HTERT RPE-1 (cell line): ENCODE results near the gene SBF2.
"Not testable (repeated sequence)": the region's sequence is repeated elsewhere in the genome, so short reads cannot be mapped to it uniquely, and the experiment has no call there.

Source experiments
- in situ Hi-C: fragments of 300-500 bp; cut with MboI; formaldehyde crosslinking; loops from 4 replicates; pipeline ENCODE4 v1.14.3; 2020; ENCODE audit warnings: low sequenced_read_pairs

SBF2 gene

DNA sequence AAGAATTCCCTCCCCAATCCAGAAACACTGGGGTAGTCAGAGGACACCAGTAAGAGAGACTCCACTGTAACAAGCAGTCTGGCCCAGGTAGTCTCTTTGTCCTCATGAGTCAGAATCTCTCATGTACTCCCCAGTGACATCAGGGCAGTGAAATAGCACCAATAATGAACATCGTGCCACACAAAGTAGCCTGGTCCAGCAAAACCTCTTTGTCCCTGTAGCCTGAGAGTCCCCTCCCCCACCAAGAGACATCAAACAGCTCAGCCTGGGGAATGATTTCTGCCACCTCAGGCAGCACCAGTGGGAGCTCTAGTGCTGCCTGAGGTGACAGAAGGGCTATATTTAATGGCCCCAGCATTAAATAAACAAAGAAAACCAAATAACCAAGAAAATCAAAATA is 88.1 kb downstream of the SBF2 start:
- in situ Hi-C loops = no loop called here

DNA sequence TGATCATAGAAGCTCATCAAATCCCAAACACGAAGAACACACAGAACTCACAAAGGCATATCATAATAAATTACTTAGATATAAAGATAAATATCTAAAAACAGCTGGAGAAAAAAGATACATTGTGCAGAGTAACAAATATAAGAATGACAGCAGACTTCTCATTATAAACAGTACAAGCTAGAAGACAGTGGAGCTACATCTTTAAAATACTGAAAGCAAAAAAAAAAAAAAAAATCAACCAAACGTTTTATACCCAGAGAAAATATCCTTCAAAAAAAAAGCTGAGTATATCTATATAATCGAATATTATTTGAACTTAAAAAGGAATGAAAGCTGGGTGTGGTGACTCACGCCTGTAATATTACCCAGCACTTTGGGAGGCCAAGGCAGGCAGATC is 90.0 kb downstream of the SBF2 start:
- in situ Hi-C loops = no loop called here

DNA sequence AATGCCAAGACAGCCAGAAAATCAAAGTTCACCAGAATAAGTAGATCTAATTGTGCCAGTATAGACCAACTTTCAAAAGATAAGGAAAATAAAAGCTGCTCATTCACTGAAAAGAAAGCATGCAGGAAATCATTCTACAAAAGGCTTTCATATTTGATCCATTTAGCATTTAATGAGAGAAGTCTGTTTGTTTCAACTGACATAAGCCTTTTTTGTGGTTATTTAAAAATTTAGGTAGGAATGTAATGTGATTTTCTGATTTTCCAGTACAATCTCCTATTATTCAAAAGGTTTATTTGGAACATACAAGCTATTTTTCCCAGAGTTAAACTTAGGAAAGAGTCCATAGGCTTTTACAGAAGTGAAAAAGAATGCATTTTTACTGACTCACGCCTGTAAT is 92.7 kb downstream of the SBF2 start:
- in situ Hi-C loops = no loop called here

GRCh38 chr11:10197091-10197490 is 96.9 kb downstream of the SBF2 start:
- in situ Hi-C loops = no loop called here

- in situ Hi-C loops = no loop called here
These were observed 102.0 kb downstream of the SBF2 start for GRCh38 chr11:10192036-10192435.

- in situ Hi-C loops = no loop called here
These were observed 112.2 kb downstream of the SBF2 start for GRCh38 chr11:10181811-10182210.

- in situ Hi-C loops = no loop called here
These were observed 129.4 kb downstream of the SBF2 start for GRCh38 chr11:10164621-10165020.

DNA sequence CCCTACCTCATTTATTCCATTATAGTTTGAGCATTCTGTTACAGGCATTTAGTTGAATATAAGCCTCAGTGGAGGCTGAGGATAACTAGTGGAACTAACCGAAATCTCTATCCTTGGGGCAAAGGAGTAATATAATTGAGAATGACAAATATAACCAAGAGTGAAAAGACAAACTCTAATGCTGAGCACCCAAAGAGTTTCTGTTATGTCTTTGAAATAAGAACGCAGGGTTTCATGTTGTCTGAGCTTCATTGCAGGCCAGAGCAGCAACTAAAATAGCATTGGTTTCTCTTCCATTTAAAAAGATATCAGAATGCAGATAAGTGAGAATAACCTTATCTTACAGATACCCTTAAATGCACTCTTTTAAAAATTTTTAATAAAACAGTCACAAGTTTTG is 131.8 kb downstream of the SBF2 start:
- in situ Hi-C loops = no loop called here

DNA sequence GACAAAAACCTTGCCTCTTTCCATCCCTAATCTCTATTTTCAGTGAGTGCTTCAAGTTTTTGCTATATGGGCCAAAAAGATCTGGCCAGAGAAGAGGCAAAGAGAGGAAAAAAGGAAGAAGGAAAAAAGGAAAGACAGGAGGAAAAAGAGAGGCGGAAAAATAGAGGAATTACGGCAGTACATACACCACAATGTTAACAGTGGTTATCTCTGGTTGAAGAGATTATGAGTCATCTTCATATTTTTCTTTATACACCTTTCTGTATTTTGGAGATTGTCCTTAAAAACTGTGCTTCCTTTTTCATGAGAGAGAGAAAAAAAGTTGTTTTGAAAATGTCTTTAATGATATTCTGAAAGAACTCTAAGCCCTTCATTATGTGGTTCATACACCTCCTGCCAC is 133.7 kb downstream of the SBF2 start:
- in situ Hi-C loops = no loop called here

- in situ Hi-C loops = no loop called here
These were observed 135.6 kb downstream of the SBF2 start for GRCh38 chr11:10158461-10158860.

GRCh38 chr11:10155793-10156490 is 138.1 kb downstream of the SBF2 start:
- in situ Hi-C loops = no loop called here

- in situ Hi-C loops = no loop called here
These were observed 143.2 kb downstream of the SBF2 start for GRCh38 chr11:10150800-10151199.

- in situ Hi-C loops = no loop called here
These were observed 144.5 kb downstream of the SBF2 start for GRCh38 chr11:10149553-10149952.

DNA sequence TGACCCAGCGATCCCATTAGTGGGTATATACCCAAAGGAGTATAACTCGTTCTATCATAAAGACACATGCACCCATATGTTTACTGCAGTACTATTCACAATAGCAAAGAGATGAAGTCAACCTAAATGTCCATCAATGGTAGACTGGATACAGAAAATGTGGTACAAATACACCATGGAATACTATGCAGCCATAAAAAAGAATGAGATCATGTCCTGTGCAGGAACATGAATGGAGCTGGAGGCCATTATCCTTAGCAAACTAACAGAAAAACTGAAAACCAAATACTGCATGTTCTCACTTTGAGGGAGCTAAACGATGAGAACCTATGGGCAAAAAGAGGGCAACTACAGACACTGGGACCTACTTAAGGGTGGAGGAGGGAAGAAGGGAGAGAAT is 146.8 kb downstream of the SBF2 start:
- in situ Hi-C loops = no loop called here

GRCh38 chr11:10144954-10145353 is 149.1 kb downstream of the SBF2 start:
- in situ Hi-C loops = no loop called here

- in situ Hi-C loops = no loop called here
These were observed 154.4 kb downstream of the SBF2 start for GRCh38 chr11:10139656-10140055.

GRCh38 chr11:10139143-10139542 is 154.9 kb downstream of the SBF2 start:
- in situ Hi-C loops = no loop called here

DNA sequence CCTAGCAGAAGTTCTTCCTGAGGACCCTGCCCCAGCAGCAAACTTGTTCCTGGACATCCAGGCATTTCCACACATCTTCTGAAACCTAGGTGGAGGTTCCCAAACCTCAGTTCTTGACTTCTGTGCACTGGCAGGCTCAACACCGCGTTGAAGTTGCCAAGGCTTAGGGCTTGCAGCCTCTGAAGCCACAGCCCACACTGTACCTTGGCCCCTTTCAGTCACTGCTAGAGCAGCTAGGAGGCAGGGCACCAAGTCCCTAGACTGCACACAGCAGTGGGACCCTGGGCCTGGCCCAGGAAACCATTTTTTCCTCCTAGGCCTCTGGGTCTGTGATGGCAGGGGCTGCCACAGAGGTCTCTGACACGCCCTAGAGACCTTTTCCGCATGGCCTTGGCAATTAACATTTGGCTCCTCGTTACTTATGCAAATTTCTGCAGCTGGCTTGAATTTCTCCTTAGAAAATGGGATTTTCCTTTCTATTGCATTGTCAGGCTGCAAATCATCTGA is 159.0 kb downstream of the SBF2 start:
- in situ Hi-C loops = no loop called here

GRCh38 chr11:10134226-10134625 is 159.8 kb downstream of the SBF2 start:
- in situ Hi-C loops = not testable (repeated sequence)

GRCh38 chr11:10133251-10133650 is 160.8 kb downstream of the SBF2 start:
- in situ Hi-C loops = not testable (repeated sequence)

DNA sequence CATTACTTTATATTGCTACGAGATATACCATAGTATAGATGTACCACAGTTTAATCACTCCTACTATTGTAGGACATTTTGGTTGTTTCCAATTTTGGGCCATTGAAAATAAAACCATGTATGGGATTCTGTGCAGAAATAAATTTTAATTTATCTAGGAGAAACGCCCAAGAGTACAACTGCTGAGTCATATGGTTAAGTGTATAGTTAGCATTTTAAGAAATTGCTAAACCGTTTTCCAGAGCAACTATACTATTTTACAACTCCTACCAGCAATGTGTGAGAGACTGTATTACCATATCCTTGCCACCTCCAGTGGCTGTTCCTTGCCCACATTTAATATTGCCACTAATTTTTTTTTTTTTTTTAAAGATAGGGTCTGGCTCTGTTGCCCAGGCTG is 163.1 kb downstream of the SBF2 start:
- in situ Hi-C loops = no loop called here

GRCh38 chr11:10129184-10129583 is 164.8 kb downstream of the SBF2 start:
- in situ Hi-C loops = not testable (repeated sequence)

DNA sequence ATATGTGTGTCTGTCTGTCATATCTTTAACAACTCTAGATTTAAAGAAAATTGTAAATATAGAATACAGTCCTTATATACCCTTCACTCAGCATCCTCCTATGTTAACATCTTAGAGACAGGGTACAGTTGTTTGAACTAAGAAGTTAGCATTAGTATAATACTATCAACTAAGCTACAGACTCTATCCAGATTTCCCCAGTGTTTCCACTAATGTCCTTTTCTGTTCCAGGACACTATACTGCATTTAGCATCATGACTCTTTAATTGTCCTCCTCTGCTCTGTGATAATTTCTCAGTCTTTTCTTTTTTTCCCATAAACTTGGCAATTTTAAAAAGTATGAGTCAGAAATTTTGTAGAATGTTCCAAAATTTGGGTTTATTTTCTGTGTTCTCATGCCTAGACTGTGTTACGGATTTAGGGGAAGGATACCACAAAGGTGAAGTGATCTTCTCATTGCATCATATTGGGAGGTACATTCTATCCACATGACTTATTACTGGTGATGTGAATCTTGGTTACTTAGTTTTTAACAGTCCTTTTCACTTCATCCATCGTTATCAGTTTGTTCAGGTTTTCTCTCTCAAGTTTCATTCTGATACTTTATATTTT is 168.4 kb downstream of the SBF2 start:
- in situ Hi-C loops = no loop called here
